BE2C (cell line): Measurements from ENCODE around the gene C7orf25.

Experiments used
- DNase-seq: peaks from one replicate; pipeline ENCODE4 v3.0.0-alpha.2; 2020
- H3K27me3 ChIP-seq: fragments of 250-450 bp; sonication (Bioruptor Pico); 2 replicates; pipeline ENCODE4 v1.5.1; 2020; ENCODE audit warnings: mild to moderate bottlenecking
- H3K36me3 ChIP-seq: fragments of 250-450 bp; sonication (Bioruptor Pico); 2 replicates; pipeline ENCODE4 v1.5.1; 2020; ENCODE audit warnings: mild to moderate bottlenecking
- H3K4me1 ChIP-seq: fragments of 250-450 bp; sonication (Bioruptor Pico); 2 replicates; pipeline ENCODE4 v1.5.1; 2020
- H3K4me3 ChIP-seq: 2 replicates; pipeline ENCODE4 v1.5.1; 2011; ENCODE audit warnings: low read depth, low read length
- H3K9me3 ChIP-seq: fragments of 250-450 bp; sonication (Bioruptor Pico); 2 replicates; pipeline ENCODE4 v1.5.1; 2020
- TF ChIP-seq, protein P1 (sequence below): IDR thresholded peaks from 2 replicates; pipeline ENCODE4 v1.5.1; 2012; ENCODE audit warnings: mild to moderate bottlenecking, low read depth, low read length

C7orf25 gene

DNA sequence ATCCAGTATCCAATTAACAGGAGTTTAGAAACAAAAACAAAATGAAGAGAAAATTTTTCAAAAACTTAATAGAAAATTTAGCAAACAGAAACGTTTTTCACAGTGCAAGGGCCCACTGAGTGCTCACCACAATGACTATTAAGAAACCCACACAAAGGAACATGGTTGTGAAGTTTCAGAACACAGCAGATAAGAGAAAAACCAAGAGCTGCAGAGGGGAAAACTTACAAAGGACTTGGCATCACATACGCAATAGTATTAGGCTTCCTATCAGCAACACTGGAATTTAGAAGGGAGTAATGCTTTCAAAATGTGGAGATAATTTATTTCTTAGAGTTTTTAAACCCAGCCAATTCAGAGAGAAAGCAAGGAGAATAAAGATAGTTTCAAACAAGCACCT lies 1.7 kb upstream of the C7orf25 start:
- TF ChIP-seq, protein P1, sequence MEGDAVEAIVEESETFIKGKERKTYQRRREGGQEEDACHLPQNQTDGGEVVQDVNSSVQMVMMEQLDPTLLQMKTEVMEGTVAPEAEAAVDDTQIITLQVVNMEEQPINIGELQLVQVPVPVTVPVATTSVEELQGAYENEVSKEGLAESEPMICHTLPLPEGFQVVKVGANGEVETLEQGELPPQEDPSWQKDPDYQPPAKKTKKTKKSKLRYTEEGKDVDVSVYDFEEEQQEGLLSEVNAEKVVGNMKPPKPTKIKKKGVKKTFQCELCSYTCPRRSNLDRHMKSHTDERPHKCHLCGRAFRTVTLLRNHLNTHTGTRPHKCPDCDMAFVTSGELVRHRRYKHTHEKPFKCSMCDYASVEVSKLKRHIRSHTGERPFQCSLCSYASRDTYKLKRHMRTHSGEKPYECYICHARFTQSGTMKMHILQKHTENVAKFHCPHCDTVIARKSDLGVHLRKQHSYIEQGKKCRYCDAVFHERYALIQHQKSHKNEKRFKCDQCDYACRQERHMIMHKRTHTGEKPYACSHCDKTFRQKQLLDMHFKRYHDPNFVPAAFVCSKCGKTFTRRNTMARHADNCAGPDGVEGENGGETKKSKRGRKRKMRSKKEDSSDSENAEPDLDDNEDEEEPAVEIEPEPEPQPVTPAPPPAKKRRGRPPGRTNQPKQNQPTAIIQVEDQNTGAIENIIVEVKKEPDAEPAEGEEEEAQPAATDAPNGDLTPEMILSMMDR, result no peak
- Histone ChIP-seq H3K4me3 (no peak overlapping the region), H3K36me3 (peaks cover 11% of the 10 kb centered on the region), H3K4me1 (no peaks in the 10 kb centered on the region), H3K9me3 (no peaks in the 10 kb centered on the region), H3K27me3 (no peaks in the 10 kb centered on the region)
- no peak for DNase-seq

DNA sequence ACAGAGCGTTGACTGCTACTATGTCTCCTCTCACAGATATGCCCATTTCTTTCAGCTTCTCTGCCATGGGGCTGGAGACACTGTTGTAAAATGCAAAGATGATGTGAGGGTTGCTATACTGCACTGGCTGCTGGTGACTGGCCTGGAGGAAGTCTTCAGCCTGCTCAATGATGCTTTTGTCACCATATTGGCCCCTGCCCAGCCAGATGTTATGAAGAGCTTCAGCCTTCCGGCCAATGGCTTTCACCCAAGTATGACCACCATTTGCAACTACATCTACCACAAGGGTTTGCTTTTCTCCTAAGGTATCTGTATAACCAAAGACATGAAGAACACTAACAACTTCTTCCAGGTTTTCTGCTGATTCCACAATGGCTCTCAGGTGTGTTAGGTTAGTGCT lies 1.6 kb downstream of the C7orf25 start:
- no peaks in the 10 kb centered on the region for H3K36me3 ChIP-seq
- DNase-seq, result no peak
- H3K4me3 ChIP-seq, result no peak overlapping the region
- H3K4me1 ChIP-seq, result no peaks in the 10 kb centered on the region
- H3K27me3 ChIP-seq, result no peaks in the 10 kb centered on the region
- TF ChIP-seq, protein P1, result no peak
- H3K9me3 ChIP-seq, result no peaks in the 10 kb centered on the region

DNA sequence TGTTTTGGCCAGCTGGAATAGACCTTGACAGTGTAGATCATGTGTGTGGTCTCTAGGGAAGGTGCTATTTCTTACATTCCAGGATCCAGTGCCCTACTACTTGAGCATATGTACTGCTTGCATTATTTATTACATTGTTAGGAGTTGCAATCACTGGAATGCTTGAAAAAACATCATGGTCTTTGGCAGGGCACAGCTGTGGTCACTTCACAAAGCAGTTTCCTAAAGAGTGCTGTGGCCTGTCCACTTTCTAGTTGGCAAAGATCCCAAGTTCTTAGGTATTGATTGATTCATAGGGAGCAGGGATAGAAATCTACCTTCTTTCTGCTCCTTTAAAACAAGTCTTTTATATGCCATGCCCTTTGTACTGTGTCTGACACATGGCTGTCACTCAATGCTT lies 4.6 kb downstream of the C7orf25 start:
- TF ChIP-seq, protein P1, result no peak
- Histone ChIP-seq H3K36me3 (no peaks in the 10 kb centered on the region), H3K4me1 (no peaks in the 10 kb centered on the region)

DNA sequence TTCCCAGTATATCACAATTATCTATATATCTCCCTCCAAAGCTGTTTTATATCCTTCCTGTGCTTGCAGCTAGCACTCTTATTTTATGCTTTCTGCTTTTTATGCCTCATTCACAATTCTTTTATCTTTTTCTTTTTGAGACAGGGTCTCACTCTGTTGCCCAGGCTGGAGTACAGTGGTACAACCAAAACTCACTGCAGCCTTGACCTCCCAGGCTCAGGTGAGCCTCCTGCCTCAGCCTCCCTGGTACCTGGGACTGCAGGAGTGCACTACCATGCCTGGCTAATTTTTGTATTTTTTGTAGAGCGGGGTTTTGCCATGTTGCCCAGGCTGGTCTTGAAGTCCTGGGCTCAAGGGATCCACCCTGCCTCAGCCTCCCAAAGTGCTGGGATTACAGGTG lies 5.7 kb downstream of the C7orf25 start:
- no peaks in the 10 kb centered on the region for H3K36me3 ChIP-seq
- H3K9me3 ChIP-seq, result no peaks in the 10 kb centered on the region
- no peak overlapping the region for H3K4me3 ChIP-seq
- H3K27me3 ChIP-seq, result peaks cover 22% of the 10 kb centered on the region
- H3K4me1 ChIP-seq, result no peaks in the 10 kb centered on the region
- no peak for DNase-seq
- TF ChIP-seq, protein P1, result no peak

More for the DNA sequence above, 4.6 kb downstream of the C7orf25 start:
- no peak for DNase-seq
- Histone ChIP-seq H3K27me3 (peaks cover 11% of the 10 kb centered on the region), H3K4me3 (no peak overlapping the region), H3K9me3 (no peaks in the 10 kb centered on the region)

DNA sequence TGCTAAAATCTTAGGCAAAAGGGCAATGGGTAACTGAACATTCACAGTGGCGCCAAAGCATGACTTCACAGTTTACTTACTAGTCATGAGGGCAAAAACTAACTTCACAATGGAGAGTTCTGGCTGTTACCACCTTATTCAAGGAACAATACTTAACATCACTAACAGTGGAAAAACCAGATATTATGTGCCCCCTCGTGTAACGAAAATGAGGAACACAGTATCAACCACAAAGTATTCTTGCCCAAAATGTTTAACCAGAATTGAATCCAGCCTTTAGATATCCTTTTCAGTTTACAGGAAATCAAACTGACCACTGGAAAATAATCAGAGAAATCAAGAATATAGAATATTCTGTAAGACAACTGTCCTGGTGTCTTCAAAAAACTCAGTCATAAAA lies 9.5 kb downstream of the C7orf25 start:
- Histone ChIP-seq H3K9me3 (no peaks in the 10 kb centered on the region), H3K36me3 (no peaks in the 10 kb centered on the region), H3K4me3 (no peak overlapping the region), H3K4me1 (no peaks in the 10 kb centered on the region), H3K27me3 (peaks cover 23% of the 10 kb centered on the region)
- TF ChIP-seq, protein P1, result no peak
- no peak for DNase-seq

DNA sequence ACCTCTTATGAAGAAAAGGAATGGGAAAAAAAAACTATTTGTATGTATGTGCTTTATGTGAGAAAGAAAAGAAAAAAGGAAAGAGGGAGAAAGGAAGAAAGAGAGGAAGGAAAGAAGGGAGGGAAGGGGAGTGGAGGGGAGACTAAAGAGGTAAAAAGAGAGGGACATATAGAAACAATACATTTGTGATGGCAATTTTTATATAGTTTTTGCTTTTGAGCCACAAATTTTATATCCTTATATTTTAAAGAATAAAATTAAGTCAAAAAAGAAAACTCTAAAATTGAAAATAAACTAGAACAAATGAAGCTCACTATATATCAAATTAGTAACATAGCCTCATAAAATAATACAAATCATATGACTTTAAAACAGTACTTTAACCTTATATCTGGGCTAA lies 11.0 kb downstream of the C7orf25 start:
- Histone ChIP-seq H3K27me3 (peaks cover 27% of the 10 kb centered on the region), H3K9me3 (no peaks in the 10 kb centered on the region), H3K4me3 (no peak overlapping the region), H3K4me1 (no peaks in the 10 kb centered on the region), H3K36me3 (no peaks in the 10 kb centered on the region)
- TF ChIP-seq, protein P1, result no peak
- no peak for DNase-seq
